Measurements from ENCODE around the gene CTBP1.
"Not testable (repeated sequence)": the region's sequence is repeated elsewhere in the genome, so short reads cannot be mapped to it uniquely, and the experiment has no call there.

CTBP1 gene

GRCh38 chr4:1248245-1249147 is at the start of gene CTBP1:
CTBP1 (minus strand) TSS chr4:1249130; CDS start chr4:1241331, 7,799 bp downstream.
- peak; percentile 77 to 85 for DNase-seq

- no peak for DNase-seq
Observed at GRCh38 chr4:1298461-1298860, 49.5 kb upstream of the CTBP1 start.

- no peak for DNase-seq
Observed at GRCh38 chr4:1297456-1298325, 48.8 kb upstream of the CTBP1 start.

- DNase-seq = no peak
Observed at GRCh38 chr4:1297023-1297395, 48.1 kb upstream of the CTBP1 start.

- DNase-seq = no peak
Observed at GRCh38 chr4:1296324-1297022, 47.5 kb upstream of the CTBP1 start.

GRCh38 chr4:1295405-1296055 is 46.6 kb upstream of the CTBP1 start:
- DNase-seq = no peak

GRCh38 chr4:1294891-1295290 is 46.0 kb upstream of the CTBP1 start:
- DNase-seq = no peak

- no peak for DNase-seq
Observed at GRCh38 chr4:1294424-1294823, 45.5 kb upstream of the CTBP1 start.

GRCh38 chr4:1293991-1294390 is 45.1 kb upstream of the CTBP1 start:
- no peak for DNase-seq

DNA sequence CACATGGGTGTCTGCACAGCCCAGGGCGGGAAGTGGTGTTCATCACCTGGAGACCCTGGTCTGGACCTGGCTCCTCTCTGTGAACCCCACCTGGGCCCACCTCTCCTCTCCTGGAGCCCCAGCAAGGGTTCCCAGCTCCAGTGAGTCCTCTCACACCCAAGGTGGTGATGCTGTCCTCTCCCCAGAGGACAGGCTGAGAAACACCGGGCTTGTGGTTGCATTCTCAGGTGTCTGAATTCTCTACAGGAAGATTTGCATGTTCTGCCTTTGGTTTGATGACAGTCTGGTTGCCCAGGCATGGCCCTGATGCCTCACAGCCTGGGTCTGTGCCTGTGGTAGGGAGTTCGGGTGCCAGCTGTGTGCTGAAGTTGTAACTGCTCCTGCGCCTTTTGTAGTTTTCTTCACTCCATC is 44.6 kb upstream of the CTBP1 start:
- no peak for DNase-seq

- not testable (repeated sequence) for DNase-seq
Observed at GRCh38 chr4:1292703-1293011, 43.7 kb upstream of the CTBP1 start.

DNA sequence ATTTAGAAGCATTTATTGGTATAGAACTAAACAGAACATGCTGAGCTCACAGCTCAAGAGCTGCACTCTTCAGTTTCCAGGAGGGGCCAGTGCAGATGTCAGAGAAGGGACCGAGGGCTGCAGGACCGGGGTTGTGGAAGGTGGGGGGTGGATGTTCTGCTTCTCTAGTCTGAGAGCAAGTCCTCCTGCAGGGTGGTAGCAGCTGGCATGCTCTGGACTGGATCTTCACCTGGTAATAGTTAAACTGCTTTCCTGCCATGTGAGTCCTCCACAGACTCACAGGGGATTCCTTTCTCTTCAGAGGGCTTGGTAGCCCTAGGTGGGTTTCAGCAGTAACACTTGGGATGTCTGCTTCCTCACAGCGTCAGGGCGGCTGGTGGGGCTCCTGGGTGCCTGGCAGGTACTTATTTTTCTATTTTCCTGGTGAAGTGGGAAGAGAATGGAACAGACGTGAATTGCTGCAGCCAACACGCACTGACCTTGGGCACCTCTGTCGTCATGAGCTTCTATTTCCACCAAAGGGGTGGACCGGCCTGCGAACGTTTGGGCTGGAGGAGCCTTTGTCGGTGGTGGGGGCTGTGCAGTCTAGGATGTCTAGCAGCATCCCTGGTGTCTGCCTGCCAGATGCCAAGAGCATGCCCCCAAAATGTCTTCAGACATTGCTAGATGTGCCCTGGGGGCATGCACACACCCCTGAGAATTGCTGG is 43.2 kb upstream of the CTBP1 start:
- DNase-seq = no peak

DNA sequence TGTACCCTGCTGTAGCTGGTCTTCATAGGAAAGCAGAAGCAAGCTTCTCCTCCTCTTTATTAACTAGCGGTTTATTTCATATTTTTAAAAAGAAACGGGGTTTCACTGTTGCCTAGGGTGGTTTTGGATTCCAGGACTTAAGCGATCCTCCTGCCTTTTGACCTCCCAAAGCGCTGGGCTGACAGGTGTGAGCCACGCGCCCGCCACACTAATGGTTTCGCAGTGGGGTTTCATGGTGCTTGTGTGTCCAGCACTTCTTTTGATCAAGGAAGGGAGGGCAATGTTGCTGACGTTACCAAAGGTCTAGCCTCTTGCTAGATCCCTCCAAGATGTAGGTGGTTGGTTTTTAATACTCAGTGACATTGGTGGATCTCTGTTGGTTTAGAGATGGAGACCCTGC is 42.2 kb upstream of the CTBP1 start:
- no peak for DNase-seq

DNA sequence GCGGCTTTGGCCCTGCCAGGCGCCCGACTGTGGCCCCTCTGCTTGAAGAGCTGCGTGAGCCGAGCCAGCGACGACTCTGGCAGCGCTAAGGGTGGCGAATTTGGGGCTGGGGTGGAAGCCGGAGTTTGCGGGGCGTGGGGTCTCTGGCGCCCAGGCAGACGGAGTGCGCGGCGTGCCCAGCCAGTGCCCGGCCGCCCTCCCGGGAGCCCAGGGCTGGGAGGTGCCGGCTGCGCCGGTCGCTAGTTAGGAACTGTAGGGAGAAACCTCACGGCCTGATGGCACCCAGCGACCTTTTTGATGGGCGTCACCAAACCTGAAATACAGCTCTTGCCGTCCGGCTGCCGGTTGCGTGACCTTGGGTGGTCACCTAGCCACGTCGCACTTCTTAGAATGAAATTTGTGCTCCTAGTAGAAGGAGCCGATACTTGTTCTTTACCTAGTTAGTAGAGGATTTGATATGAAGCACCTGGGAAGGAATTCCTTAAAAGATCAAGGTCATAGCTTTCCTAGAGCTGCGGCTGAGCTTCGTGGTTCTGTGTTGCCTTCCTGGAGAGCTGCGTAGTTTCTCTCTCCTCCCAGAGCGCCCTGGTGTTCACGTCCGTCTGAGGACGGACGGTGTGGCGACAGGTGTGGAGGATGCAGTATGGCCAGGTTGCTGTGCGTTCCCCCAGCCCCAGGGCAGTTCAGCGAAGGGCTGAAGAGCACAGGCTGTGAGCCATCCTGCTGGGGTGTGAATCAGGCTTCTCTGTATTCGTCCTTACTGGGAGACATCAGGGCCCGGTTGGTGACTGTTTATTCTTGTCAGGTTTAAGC is 41.4 kb upstream of the CTBP1 start:
- no peak for DNase-seq

DNA sequence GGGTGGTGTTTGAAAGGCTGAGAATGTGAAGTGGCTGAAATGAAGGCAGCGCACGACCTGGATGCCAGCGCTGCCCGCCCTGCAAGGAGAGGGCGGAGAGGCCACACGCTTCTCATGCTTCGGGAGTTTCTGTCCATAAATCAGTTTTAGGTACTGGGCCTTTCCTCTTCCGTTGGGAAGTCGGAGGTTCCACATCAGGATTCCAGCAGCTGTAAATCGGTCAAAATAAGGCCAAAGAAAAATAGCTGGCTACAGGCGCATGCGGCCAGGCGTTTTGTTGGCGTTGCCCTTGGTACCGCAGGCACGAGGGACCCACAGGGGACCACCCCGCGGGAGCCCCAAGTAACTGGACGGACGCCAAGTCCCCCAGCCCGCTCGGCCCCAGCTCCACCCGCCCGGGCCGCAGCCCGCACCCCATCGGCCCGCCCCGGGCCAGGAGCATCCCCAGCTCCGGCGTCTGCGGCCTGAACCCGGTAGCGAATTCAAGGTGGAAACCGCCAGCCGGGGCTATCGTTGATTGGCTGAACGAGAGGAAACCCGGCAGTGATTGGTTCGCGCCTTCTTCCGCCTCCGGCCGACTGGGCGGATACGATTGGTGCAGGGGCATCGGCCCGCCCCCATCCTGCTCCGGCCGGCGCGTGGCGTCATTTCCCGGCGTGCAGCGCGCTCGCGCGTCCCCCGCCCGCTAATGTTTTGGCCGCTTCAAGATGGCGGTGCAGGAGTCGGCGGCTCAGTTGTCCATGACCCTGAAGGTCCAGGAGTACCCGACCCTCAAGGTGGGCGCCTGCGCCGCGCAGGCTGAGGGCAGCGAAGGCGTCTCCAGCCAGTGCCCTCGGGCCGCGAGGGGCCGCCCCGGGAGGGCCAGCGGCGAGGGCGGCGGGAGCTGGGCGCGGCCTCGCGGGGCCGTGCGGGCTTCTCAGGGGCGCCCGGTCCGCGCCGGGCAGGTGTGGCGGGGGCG is 40.6 kb upstream of the CTBP1 start, which contains the start of gene MAEA:
TSS of gene MAEA (plus strand) at position 685 of the 958 bp plus-strand sequence. CDS start at position 708, 23 bp downstream.
- peak; percentile 95 to 97 for DNase-seq

DNA sequence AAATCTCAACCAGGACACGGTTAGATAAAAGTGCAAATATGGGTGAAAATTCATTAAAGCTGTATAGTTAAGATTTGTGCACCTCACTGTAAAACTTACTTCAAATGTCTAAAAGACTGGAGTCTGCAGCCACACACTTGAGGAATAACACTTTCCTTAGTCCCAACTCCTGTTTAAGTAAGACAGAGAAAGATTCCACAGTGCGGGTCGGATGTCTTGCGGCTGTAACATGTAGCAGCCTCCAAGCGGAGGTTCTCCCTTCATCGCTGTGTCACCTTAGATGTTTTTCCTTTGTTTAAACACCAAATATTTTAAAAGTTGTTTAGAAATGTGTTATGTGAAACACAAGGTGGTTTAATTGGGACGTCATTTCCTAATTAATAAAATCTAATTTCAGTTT is 39.9 kb upstream of the CTBP1 start:
- DNase-seq = no peak

GRCh38 chr4:1285790-1286553 is 37.0 kb upstream of the CTBP1 start:
- DNase-seq = no peak

- DNase-seq = no peak
Observed at GRCh38 chr4:1285151-1285789, 36.3 kb upstream of the CTBP1 start.

- DNase-seq = no peak
Observed at GRCh38 chr4:1283711-1284110, 34.8 kb upstream of the CTBP1 start.
